Measurements from ENCODE around the gene TLCD4.

DNA sequence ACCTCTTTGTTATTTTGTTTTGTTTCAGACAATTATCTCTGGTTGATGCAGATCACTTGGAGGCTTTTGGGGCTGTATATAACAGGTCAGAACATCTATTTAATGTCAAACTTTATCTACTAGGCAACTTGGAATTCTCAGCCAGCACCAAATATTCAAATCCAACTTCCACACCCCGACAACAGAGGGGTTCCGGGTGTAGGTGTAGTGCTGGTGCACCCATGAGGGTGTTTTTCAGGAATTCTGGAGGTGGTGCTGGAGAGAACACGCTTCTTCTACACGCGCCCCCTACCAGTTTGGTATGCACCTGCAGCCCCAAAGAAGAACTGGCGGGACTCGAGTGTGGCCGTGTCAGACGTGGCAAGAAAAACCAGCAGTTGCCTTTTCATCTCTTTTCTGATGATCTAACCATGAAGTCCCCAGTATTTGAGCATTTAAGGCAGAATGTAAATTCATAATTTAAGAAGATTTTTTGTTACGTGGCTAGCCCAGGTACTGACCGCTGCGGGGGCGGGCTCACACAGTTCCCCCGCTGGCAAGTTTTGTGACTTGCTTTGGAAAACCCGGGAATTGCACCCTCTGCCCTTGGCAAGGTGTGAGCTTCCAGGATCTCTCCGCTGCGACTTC lies 462 bp upstream of the TLCD4 start:
- TF ChIP-seq, protein P1, sequence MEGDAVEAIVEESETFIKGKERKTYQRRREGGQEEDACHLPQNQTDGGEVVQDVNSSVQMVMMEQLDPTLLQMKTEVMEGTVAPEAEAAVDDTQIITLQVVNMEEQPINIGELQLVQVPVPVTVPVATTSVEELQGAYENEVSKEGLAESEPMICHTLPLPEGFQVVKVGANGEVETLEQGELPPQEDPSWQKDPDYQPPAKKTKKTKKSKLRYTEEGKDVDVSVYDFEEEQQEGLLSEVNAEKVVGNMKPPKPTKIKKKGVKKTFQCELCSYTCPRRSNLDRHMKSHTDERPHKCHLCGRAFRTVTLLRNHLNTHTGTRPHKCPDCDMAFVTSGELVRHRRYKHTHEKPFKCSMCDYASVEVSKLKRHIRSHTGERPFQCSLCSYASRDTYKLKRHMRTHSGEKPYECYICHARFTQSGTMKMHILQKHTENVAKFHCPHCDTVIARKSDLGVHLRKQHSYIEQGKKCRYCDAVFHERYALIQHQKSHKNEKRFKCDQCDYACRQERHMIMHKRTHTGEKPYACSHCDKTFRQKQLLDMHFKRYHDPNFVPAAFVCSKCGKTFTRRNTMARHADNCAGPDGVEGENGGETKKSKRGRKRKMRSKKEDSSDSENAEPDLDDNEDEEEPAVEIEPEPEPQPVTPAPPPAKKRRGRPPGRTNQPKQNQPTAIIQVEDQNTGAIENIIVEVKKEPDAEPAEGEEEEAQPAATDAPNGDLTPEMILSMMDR (IDR thresholded peaks at IDR 0.05), result peak in 5 of 6 experiments; percentile 50 to 69 (median 63)
- TF ChIP-seq POLR2A (IDR thresholded peaks at IDR 0.05), result no peak
